ENCODE results near the gene CARM1.

GRCh38 chr19:10870501-10870954, 825 bp upstream of the CARM1 start:
- no peak for TF ChIP-seq CTCF (IDR thresholded peaks at IDR 0.05)
- no peak for TF ChIP-seq POLR2A (IDR thresholded peaks at IDR 0.05)
